ENCODE results near the gene PROSER3.

PROSER3 gene

DNA sequence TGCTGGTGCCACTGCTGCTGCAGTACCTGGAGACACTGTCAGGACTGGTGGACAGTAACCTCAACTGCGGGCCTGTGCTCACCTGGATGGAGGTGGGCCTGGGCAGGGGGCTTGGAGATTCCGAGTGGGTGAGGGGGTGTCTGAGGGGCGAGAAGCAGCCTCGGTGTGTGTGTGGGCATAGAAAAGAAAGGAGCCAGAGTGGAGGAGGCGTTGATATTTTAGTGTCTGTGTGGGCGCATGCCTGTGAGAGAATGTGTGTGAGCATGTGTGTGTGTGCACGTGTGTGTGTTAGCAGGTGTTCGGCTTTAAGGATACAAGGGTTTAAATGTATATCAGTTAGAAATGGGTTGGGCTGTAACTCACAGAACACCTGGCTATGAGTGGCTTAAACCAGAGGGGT, 21.1 kb downstream of the PROSER3 start:
- DNase-seq: no peak

DNA sequence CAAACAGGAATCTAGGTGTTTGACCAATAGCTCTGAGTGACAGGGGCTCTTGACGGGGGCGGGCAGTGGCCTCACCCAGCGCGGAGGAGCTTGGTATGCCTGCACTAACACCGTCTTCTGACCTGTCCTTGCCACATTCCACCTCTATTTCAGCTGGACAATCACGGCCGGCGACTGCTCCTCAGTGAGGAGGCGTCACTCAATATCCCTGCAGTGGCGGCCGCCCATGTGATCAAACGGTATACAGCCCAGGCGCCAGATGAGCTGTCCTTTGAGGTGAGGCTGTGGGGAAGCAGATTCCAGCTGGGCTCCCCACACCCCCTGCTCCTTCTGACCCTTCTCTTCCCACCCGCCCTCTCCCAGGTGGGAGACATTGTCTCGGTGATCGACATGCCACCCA, 22.1 kb downstream of the PROSER3 start:
- no peak for DNase-seq

DNA sequence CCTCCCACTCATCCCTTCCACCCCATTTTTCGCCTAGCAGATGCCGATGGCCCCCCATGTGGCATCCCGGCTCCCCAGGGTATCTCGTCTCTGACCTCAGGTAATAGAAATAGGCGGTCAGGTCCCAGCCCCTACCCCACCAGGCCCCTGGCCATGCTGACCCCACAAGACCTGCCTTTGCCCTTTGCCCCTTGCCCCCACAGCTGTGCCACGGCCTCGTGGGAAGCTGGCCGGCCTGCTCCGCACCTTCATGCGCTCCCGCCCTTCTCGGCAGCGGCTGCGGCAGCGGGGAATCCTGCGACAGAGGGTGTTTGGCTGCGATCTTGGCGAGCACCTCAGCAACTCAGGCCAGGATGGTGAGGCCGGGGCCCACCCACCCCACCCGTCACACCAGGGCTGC, 22.7 kb downstream of the PROSER3 start:
- no peak for DNase-seq

DNA sequence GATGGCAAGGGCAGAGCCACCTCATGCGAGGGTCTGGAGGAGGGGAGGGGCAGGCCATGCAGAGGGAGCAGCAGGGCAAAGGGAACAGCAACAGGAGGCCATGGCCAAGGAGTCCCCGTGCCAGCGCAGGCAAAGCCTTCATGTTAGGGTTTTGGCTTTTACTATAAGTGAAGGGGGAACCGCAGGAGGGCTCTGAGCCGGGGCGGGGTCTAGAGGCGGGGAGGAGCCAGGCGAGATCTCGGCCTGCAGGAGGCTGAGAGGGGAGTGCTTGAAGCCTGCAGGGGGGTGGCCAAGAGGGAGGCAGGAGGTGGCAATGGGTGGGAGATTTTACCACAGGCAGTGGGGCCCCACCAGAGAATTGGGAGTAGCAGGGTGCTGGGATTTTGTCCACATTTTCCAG, 23.7 kb downstream of the PROSER3 start:
- DNase-seq: no peak

DNA sequence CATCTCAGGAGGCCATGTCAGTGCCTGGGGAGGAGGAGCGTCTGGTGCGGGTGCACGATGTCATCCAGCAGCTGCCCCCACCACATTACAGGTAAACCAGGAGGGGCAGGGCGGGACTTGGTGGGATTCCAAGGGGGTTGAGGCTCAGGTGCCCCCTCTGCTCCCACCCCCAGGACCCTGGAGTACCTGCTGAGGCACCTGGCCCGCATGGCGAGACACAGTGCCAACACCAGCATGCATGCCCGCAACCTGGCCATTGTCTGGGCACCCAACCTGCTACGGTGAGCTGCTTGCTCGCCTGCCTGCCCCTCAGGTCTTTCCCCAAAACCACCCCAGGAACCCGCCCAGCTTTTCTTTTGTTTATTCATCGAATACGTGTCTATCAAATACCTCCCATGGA, 24.6 kb downstream of the PROSER3 start:
- no peak for DNase-seq

DNA sequence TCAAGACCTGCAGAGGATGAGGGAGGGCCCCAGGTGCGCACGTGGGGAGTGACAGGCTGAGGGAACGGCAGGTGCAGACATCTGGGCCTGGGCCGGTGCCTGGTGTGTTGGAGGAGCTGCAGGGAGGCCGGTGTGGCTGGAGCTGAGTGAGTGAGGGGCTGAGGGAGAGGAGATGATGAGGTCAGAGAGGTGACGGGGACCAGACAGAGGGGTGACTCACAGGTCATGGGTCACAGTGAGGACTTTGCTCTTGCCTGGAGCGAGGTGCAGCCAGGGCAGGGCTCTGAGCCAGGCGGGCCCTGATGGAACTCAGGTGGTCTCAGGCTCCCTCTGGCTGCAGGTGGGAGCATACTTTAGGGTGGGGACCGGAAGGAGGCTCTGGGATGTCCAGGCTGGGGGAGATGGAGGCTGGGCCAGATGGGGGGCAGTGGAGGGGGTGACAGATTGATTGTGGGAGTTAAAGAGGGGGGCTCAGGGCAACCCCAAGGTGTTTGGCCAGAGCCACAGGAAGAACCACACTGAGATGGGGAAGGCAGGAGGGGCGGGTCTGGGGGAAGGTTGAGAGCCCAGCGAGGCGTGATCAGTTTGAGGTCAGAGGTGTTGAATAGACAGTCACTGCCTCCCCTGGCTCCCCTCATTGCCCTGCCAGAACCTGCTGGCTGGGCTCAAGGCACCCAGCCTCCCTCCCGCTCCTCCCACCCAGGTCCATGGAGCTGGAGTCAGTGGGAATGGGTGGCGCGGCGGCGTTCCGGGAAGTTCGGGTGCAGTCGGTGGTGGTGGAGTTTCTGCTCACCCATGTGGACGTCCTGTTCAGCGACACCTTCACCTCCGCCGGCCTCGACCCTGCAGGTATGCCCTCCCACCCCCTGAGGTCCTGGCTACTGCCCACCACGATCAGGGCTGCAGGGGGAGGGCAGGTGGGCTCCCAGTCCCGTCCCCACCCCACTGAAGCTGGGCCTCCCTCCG, 25.8 kb downstream of the PROSER3 start:
- DNase-seq: no peak

DNA sequence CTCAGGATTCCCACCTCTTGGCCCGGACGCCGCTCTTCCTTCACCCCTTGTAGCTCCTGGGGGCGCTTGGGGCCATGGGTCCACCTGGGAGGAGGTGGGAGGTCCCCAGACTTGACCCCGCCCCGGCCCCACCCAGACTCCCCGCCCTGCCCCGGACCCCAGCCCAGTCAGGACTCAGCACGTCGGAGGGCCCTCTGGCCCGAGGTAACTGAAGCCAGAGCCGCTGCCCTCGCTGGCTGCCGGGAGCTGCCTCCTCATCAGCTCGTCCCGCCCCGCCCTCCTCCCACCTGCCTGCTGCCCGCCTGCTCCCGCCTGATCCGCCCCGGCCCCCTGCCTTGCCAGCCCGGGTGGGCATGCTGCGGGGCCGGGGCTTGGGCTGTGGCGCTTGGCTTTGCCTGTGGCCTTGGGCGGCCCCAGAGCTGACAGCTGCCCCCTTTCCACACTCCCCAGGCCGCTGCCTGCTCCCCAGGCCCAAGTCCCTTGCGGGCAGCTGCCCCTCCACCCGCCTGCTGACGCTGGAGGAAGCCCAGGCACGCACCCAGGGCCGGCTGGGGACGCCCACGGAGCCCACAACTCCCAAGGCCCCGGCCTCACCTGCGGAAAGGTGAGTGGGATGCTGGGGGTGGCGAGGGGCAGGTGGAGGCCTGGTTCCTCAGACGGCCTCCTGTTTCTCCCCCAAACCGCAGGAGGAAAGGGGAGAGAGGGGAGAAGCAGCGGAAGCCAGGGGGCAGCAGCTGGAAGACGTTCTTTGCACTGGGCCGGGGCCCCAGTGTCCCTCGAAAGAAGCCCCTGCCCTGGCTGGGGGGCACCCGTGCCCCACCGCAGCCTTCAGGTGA, 26.7 kb downstream of the PROSER3 start:
- DNase-seq: no peak

GRCh38 chr19:35785339-35785627, 27.3 kb downstream of the PROSER3 start:
- no peak for DNase-seq

- DNase-seq: no peak
Observed at GRCh38 chr19:35786299-35787160, 28.6 kb downstream of the PROSER3 start.

DNA sequence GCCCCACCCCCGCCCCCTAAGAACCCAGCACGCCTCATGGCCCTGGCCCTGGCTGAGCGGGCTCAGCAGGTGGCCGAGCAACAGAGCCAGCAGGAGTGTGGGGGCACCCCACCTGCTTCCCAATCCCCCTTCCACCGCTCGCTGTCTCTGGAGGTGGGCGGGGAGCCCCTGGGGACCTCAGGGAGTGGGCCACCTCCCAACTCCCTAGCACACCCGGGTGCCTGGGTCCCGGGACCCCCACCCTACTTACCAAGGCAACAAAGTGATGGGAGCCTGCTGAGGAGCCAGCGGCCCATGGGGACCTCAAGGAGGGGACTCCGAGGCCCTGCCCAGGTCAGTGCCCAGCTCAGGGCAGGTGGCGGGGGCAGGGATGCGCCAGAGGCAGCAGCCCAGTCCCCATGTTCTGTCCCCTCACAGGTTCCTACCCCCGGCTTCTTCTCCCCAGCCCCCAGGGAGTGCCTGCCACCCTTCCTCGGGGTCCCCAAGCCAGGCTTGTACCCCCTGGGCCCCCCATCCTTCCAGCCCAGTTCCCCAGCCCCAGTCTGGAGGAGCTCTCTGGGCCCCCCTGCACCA, 29.3 kb downstream of the PROSER3 start:
- no peak for DNase-seq

- DNase-seq: no peak
Observed at GRCh38 chr19:35788205-35788960, 30.4 kb downstream of the PROSER3 start.

- no peak for DNase-seq
Observed at GRCh38 chr19:35789195-35789977, 31.4 kb downstream of the PROSER3 start.

DNA sequence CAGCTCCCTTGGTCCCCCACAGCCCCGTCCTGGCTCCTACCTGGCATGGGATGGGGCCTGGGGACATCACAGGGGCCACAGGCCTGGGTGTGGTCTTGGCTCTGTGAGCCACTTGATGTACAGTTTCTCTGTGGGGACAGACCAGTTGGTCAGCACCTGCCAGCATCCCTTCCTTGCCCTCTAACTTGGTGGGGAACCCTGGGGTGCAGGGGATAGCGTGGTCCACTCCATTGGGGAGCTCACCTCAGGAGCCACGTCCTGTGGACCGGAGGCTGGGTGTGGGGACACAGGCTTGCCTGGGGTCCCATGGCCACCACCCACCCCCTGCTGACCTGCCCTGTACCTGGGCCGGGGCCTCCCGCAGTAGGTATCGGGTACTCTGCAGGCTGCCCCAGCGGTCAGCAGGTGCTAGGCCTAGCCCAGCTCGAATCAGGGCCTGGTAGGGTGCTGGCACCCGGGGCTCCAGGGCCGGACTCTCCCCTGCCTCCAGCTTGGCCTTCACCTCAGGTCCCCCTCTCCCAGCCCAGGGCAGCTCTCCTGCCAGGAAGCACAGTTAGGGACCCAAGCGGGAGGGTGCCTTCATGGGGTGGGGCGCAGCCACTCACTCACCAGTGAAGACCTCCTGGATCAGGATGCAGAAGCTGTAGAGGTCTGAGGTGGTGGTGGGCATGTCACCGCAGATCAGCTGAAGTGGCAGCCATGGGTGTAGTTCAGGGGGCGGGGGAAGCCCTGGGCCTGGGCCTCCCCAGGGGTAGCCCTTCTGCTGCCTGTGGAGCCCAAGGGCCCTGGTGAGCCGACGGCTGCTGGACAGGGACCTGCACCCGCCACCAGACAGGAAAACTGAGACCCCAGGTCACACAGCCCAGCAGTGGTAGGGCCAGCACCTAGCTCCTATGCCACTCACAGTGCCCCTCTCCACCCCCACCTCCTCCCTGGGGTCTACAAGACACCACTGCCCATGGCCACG, 32.3 kb downstream of the PROSER3 start:
- no peak for DNase-seq

- no peak for DNase-seq
Observed at GRCh38 chr19:35790981-35791813, 33.2 kb downstream of the PROSER3 start.

DNA sequence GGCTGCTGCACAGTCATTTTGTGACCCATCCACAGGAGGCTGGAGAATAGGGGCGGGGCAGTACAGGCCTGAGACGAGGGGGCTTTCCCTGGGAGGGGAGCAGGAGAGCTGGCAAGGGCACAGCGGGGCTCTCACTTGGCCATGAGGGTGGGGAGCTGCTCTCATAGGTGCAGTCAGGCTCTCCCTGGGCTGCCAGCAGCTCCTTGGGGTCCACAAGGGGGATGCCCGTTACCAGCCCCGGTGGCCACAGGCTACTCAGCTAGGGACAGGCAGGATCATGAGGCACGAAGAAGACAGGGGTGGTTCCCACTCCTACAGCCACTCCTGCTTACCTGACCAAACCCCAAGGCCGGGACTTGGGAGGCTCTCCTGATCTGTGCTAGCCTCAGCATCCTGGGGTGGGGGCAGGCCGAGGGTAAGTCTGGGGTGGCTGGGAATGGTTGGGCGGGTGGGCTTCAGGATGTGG, 33.9 kb downstream of the PROSER3 start:
- no peak for DNase-seq

DNA sequence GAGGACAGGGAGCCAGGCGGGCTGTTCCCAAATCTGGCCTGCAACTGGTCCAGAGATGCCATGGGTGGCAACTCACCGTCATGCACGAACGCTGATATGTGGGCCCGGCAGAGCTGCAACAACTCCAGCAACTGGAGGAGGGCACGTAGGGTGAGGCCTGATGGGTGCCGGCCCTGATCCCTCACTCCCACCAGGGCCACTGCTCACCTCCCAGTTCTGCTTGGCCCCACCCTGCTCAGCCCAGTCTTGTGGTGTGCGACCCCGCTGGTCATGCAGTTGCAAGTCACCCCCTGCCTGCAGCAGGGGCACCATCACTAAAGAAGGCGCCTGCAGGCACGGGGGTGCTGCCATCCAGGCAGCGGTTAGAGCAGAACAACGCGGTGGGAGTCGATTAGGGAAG, 34.3 kb downstream of the PROSER3 start:
- no peak for DNase-seq

- no peak for DNase-seq
Observed at GRCh38 chr19:35792888-35793287, 34.9 kb downstream of the PROSER3 start.

- DNase-seq: no peak
Observed at GRCh38 chr19:35793381-35794165, 35.6 kb downstream of the PROSER3 start.

Measured in SW 1271 (cell line).